Kidney (tissue), 14 donors: Measurements from ENCODE around the gene NAA16. TPM values are rescaled to one million over a fixed set of nuclear protein-coding genes. Genes with fewer than 3 reads are reported as not detected.

ENCODE experiments used
- DNase-seq, 5 donors: peaks; one replicate each; pipeline ENCODE4 v3.0.0-alpha.2; 2013 to 2020
- FAIRE-seq: peaks from 2 replicates; lab custom pipeline; 2012; peaks lifted over from hg19 to GRCh38; lab: Jason Lieb, UNC
- H3K27ac ChIP-seq, 2 donors: one replicate each; pipeline ENCODE4 v1.7.0; 2013; ENCODE audit warnings: low read depth in 2 of 2, low read length in 2 of 2, inconsistent platforms in 1 of 2
- H3K27me3 ChIP-seq: one replicate; pipeline ENCODE4 v1.7.1; 2013; ENCODE audit warnings: low read length, inconsistent platforms; ENCODE audit not compliant: control insufficient read depth, insufficient read depth
- H3K36me3 ChIP-seq, 3 donors: one replicate each; pipeline versions ENCODE4 v1.7.0 to v1.7.1; 2013; ENCODE audit warnings: low read length in 3 of 3, control low read depth in 1 of 3, inconsistent platforms in 1 of 3; ENCODE audit not compliant: insufficient read depth in 3 of 3, control insufficient read depth in 2 of 3
- H3K4me1 ChIP-seq, 3 donors: one replicate each; pipeline versions ENCODE4 v1.7.0 to v1.7.1; 2013; ENCODE audit warnings: low read length in 3 of 3, inconsistent platforms in 1 of 3, low read depth in 1 of 3; ENCODE audit not compliant: control insufficient read depth in 2 of 3, insufficient read depth in 2 of 3
- H3K4me3 ChIP-seq, 3 donors: one replicate each; pipeline versions ENCODE4 v1.7.0 to v1.8.1; 2013; ENCODE audit warnings: low read length in 3 of 3, control low read depth in 1 of 3, inconsistent platforms in 1 of 3
- H3K9ac ChIP-seq, 3 donors: one replicate each; pipeline versions ENCODE4 v1.7.0 to v1.7.1; 2013; ENCODE audit warnings: low read length in 3 of 3, control low read depth in 1 of 3, inconsistent platforms in 1 of 3
- H3K9me3 ChIP-seq, 3 donors: one replicate each; pipeline versions ENCODE4 v1.7.0 to v1.7.1; 2013; ENCODE audit warnings: low read length in 3 of 3, control low read depth in 1 of 3, inconsistent platforms in 1 of 3; ENCODE audit not compliant: control insufficient read depth in 2 of 3, insufficient read depth in 1 of 3
- CTCF ChIP-seq: IDR thresholded peaks from 3 replicates; pipeline ENCODE4 v1.5.1; 2012; ENCODE audit warnings: mild to moderate bottlenecking, moderate library complexity, borderline replicate concordance; ENCODE audit not compliant: insufficient read depth; ENCODE audit errors: extremely low read depth
- intact Hi-C: fragments of 100-400 bp; cut with DNase I; formaldehyde crosslinking; loops from one replicate; pipeline ENCODE4 v1.11.1; 2022
- polyA plus RNA-seq: library from polyadenylated mRNA; stranded (reverse); fragments of 350-450 nt; fragmentation: Illumina TruSeq; extraction: RNeasy Lipid Tissue Mini Kit (QIAGEN cat#74804); gene quantifications from one replicate; pipeline ENCODE4 v1.2.3, GENCODE V29; 2014; ENCODE audit warnings: low read depth, low replicate concordance; ENCODE audit not compliant: insufficient read depth
- total RNA-seq: library from RNA; stranded (reverse); fragmentation: NEBNext Ultra II Directional; extraction: Animal tissue kit (Norgen Biotek cat#: 25700); gene quantifications from one replicate; pipeline ENCODE4 v1.2.1, GENCODE V29; 2021
- donor health status: control.
- donor health status: control.
- donor health status: control.
- donor health status: control.
- donor health status: control.
- donor health status: DM: yes; HTN: yes; CAD: no.
- donor health status: Normal renal cell carcinoma (clear cell type).

The NAA16 gene
- total and polyA plus RNA-seq, 2 donors from 2014 or later: 6.4 to 22.3 TPM

DNA sequence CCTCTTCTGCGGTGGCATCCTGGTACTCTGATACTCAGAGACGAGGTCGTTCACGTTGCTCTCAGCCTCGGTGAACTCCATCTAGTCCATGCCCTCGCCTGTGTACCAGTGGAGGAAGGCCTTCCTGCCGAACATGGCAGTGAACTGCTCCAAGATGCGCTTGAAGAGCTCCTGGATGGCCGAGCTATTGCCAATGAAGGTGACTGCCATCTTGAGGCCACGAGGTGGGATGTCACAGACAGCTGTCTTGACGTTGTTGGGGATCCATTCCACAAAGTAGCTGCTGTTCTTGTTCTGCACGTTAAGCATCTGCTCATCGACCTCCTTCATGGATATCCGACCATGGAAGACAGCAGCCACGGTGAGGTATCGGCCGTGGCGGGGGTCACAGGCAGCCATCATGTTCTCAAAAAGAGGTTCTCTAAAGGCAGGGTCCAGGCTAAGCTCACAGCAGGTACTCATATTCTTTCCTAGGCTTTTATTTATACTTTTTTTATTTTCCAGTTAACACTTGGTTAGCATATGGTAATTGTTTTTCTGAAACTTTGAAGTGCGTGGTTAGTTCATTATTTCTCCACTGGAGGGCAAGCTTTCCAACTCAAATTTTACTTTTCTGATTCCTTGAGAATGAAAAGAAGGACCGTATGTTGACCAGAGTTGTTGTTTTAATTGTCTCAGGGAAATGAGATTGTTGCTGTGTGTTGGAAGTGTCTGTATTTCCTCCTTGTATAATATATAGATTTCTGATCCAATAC is 73.9 kb downstream of the NAA16 start:
- no peak for FAIRE-seq
- Histone ChIP-seq H3K4me1 (no peaks in the 10 kb centered on the region), H3K27ac (no peak overlapping the region), H3K27me3 (no peaks in the 10 kb centered on the region), H3K9ac (no peak overlapping the region), H3K9me3 (no peaks in the 10 kb centered on the region), H3K36me3 (no peaks in the 10 kb centered on the region), H3K4me3 (no peak overlapping the region)
- intact Hi-C loops: loop anchor here (10.0 kb wide), 1 partner anchor 270 kb away; no protein-coding TSS in a partner anchor
- TF ChIP-seq CTCF: no peak
- peak in 2 of 5 donors; percentile 34 to 42 for DNase-seq

- H3K27me3 ChIP-seq: no peaks in the 10 kb centered on the region
- H3K4me1 ChIP-seq: no peaks in the 10 kb centered on the region
- H3K36me3 ChIP-seq: no peaks in the 10 kb centered on the region
- DNase-seq (no peak), FAIRE-seq (no peak)
- no peak overlapping the region for H3K4me3 ChIP-seq
- H3K9me3 ChIP-seq: no peaks in the 10 kb centered on the region
- no peak overlapping the region for H3K27ac ChIP-seq
- intact Hi-C loops: loop anchor here (10.0 kb wide), 1 partner anchor 269 kb away; no protein-coding TSS in a partner anchor
- TF ChIP-seq CTCF: no peak
- no peak overlapping the region for H3K9ac ChIP-seq
Measured at GRCh38 chr13:41386211-41386610, 75.1 kb downstream of the NAA16 start.

- H3K27me3 ChIP-seq: no peaks in the 10 kb centered on the region
- H3K9me3 ChIP-seq: no peaks in the 10 kb centered on the region
- intact Hi-C loops: loop anchor here (10.0 kb wide), 1 partner anchor 267 kb away; no protein-coding TSS in a partner anchor
- no peaks in the 10 kb centered on the region for H3K36me3 ChIP-seq
- H3K4me1 ChIP-seq: no peaks in the 10 kb centered on the region
- H3K9ac ChIP-seq: no peak overlapping the region
- H3K4me3 ChIP-seq: no peak overlapping the region
- TF ChIP-seq CTCF: no peak
- DNase-seq (no peak), FAIRE-seq (no peak)
- H3K27ac ChIP-seq: no peak overlapping the region
Measured at GRCh38 chr13:41387576-41387975, 76.5 kb downstream of the NAA16 start.
